Suprapubic skin (tissue), 4 donors: ENCODE results near the gene PDZD7. TPM values are rescaled to one million over a fixed set of nuclear protein-coding genes. Genes with fewer than 3 reads are reported as not detected.

Experiments used
- DNase-seq, 2 donors: peaks; one replicate each; pipeline ENCODE4 v3.0.0-alpha.2; 2019; ENCODE audit warnings: low spot score in 2 of 2
- H3K27ac ChIP-seq: fragments of 200-600 bp; sonication (generic); one replicate; pipeline ENCODE4 v1.5.1; 2019
- H3K27me3 ChIP-seq: fragments of 200-600 bp; sonication (generic); one replicate; pipeline ENCODE4 v1.5.1; 2019
- H3K36me3 ChIP-seq: fragments of 200-600 bp; sonication (generic); one replicate; pipeline ENCODE4 v1.5.1; 2019
- H3K4me1 ChIP-seq: fragments of 200-600 bp; sonication (generic); one replicate; pipeline ENCODE4 v1.5.1; 2019
- H3K4me3 ChIP-seq: fragments of 200-600 bp; sonication (generic); one replicate; pipeline ENCODE4 v1.5.1; 2019; ENCODE audit warnings: mild to moderate bottlenecking
- H3K9me3 ChIP-seq: fragments of 200-600 bp; sonication (generic); one replicate; pipeline ENCODE4 v1.5.1; 2019
- CTCF ChIP-seq, 2 donors: fragments of 200-600 bp in 1 of 2; fragments of 450-650 bp in 1 of 2; sonication (generic) in 1 of 2; IDR thresholded peaks; one replicate each; pipeline ENCODE4 v1.5.1; 2016 to 2019; ENCODE audit warnings: antibody characterized with exemption in 2 of 2, mild to moderate bottlenecking in 1 of 2, moderate library complexity in 1 of 2
- EP300 ChIP-seq: sonication (generic); formaldehyde crosslinking; IDR thresholded peaks from one replicate; pipeline ENCODE4 v1.6.1; 2017; ENCODE audit warnings: antibody characterized with exemption
- POLR2A ChIP-seq, 2 donors: fragments of 450-650 bp; IDR thresholded peaks; one replicate each; pipeline ENCODE4 v1.6.1; 2017; ENCODE audit warnings: antibody characterized with exemption in 2 of 2, mild to moderate bottlenecking in 2 of 2, moderate library complexity in 2 of 2
- POLR2AphosphoS5 ChIP-seq, 3 donors: sonication (generic); formaldehyde crosslinking; IDR thresholded peaks; one replicate each; pipeline ENCODE4 v1.6.1; 2017; ENCODE audit warnings: antibody characterized with exemption in 3 of 3
- WGBS: methylation state at CpG from one replicate; pipeline ENCODE4 v1.1.5; 2018; 5-methylcytosine and 5-hydroxymethylcytosine counted together
- total RNA-seq, 4 donors: library from RNA; depleted of rRNA; stranded (reverse); fragments of >200 nt; gene quantifications; one replicate each; pipeline ENCODE4 v1.1.0, GENCODE V29; 2016

PDZD7 gene
- total RNA-seq, 4 donors from 2014 or later, result 1.2 to 6.0 (median 1.8) TPM

- Histone ChIP-seq H3K4me3 (no peak overlapping the region), H3K27ac (no peak overlapping the region), H3K9me3 (no peaks in the 10 kb centered on the region), H3K27me3 (no peaks in the 10 kb centered on the region), H3K4me1 (peaks cover 14% of the 10 kb centered on the region), H3K36me3 (peaks cover 41% of the 10 kb centered on the region)
- WGBS, result 67% methylated on average over 5 of the region's 5 CpGs
- no peak for DNase-seq
- no peak for TF ChIP-seq POLR2A (IDR thresholded peaks at IDR 0.05)
- no peak for TF ChIP-seq EP300
- TF ChIP-seq CTCF (IDR thresholded peaks at IDR 0.05), result no peak
- no peak for TF ChIP-seq POLR2AphosphoS5 (IDR thresholded peaks at IDR 0.05)
Measured at GRCh38 chr10:100965820-100966219, 65.1 kb downstream of the PDZD7 start.

GRCh38 chr10:100963826-100964225 lies 67.1 kb downstream of the PDZD7 start:
- Histone ChIP-seq H3K36me3 (peaks cover 57% of the 10 kb centered on the region), H3K27ac (no peak overlapping the region), H3K4me1 (peaks cover 3% of the 10 kb centered on the region), H3K4me3 (no peak overlapping the region), H3K27me3 (no peaks in the 10 kb centered on the region), H3K9me3 (no peaks in the 10 kb centered on the region)
- 100% methylated on average over 1 of the region's 1 CpG for WGBS
- TF ChIP-seq POLR2A (IDR thresholded peaks at IDR 0.05), result no peak
- no peak for TF ChIP-seq CTCF (IDR thresholded peaks at IDR 0.05)
- TF ChIP-seq EP300, result no peak
- TF ChIP-seq POLR2AphosphoS5 (IDR thresholded peaks at IDR 0.05), result no peak
- DNase-seq, result no peak

GRCh38 chr10:100962351-100963080 lies 68.4 kb downstream of the PDZD7 start:
- no peak for DNase-seq
- H3K27me3 ChIP-seq, result no peaks in the 10 kb centered on the region
- no peaks in the 10 kb centered on the region for H3K9me3 ChIP-seq
- TF ChIP-seq POLR2A (IDR thresholded peaks at IDR 0.05), result no peak
- TF ChIP-seq POLR2AphosphoS5 (IDR thresholded peaks at IDR 0.05), result no peak
- no peak for TF ChIP-seq EP300
- no peak for TF ChIP-seq CTCF (IDR thresholded peaks at IDR 0.05)
- H3K4me1 ChIP-seq, result no peaks in the 10 kb centered on the region
- 87% methylated on average over 4 of the region's 4 CpGs for WGBS
- H3K36me3 ChIP-seq, result peaks cover 69% of the 10 kb centered on the region
- H3K27ac ChIP-seq, result no peak overlapping the region
- H3K4me3 ChIP-seq, result no peak overlapping the region

- H3K27me3 ChIP-seq, result no peaks in the 10 kb centered on the region
- no peak for DNase-seq
- no peak overlapping the region for H3K4me3 ChIP-seq
- TF ChIP-seq POLR2A (IDR thresholded peaks at IDR 0.05) (no peak), POLR2AphosphoS5 (IDR thresholded peaks at IDR 0.05) (no peak), CTCF (IDR thresholded peaks at IDR 0.05) (no peak), EP300 (no peak)
- peaks cover 78% of the 10 kb centered on the region for H3K36me3 ChIP-seq
- no peaks in the 10 kb centered on the region for H3K4me1 ChIP-seq
- H3K27ac ChIP-seq, result no peak overlapping the region
- H3K9me3 ChIP-seq, result no peaks in the 10 kb centered on the region
Measured at GRCh38 chr10:100960251-100960650, 70.7 kb downstream of the PDZD7 start.

Other genes starting within 250 kb of the PDZD7 start
- gene SLF2, start 118.2 kb downstream of the PDZD7 start, total RNA-seq, result 10 to 100 TPM; 11.6 to 41.4 (median 15.6) TPM
- gene SEMA4G, start 61.6 kb downstream of the PDZD7 start, total RNA-seq, result 10 to 100 TPM; 19.2 to 36.3 (median 30.1) TPM
- 10 to 100 TPM; 54.2 to 89.1 (median 62.7) TPM for gene MRPL43, start 43.6 kb downstream of the PDZD7 start, total RNA-seq
- gene TWNK, start 43.6 kb downstream of the PDZD7 start, total RNA-seq, result 1 to 10 TPM; 7.6 to 9.0 (median 8.1) TPM
- gene LZTS2, start 31.3 kb downstream of the PDZD7 start, total RNA-seq, result 10 to 100 TPM; 51.9 to 88.8 (median 61.2) TPM
- 100 to 1,000 TPM in 1 of 4 donors, 10 to 100 TPM in 3; 57.6 to 296 (median 74.3) TPM for gene SFXN3, start 105 bp upstream of the PDZD7 start, total RNA-seq
- 1 to 10 TPM; 1.6 to 4.2 (median 2.5) TPM for gene KAZALD1, start 30.9 kb upstream of the PDZD7 start, total RNA-seq
- gene TLX1, start 100.2 kb upstream of the PDZD7 start, total RNA-seq, result not detected
- gene LBX1, start 198.3 kb upstream of the PDZD7 start, total RNA-seq, result not detected